DOHH2 (cell line): ENCODE results near the gene ACKR3.

ENCODE experiments used
- H3F3A ChIP-seq: fragments of 200-600 bp; sonication (generic), shearing (Covaris generic); 2 replicates; pipeline ENCODE4 v1.6.0; 2016; ENCODE audit warnings: antibody characterized with exemption, mild to moderate bottlenecking; ENCODE audit not compliant: control insufficient read depth, insufficient read depth
- H3K27ac ChIP-seq: fragments of 200-600 bp; sonication (generic); 2 replicates; pipeline ENCODE4 v1.5.1; 2014; ENCODE audit warnings: low read depth, mild to moderate bottlenecking, low read length, moderate library complexity
- H3K27me3 ChIP-seq: fragments of 200-600 bp; sonication (generic); 2 replicates; pipeline ENCODE4 v1.6.1; 2014; ENCODE audit warnings: mild to moderate bottlenecking, low read length, mixed read lengths; ENCODE audit not compliant: control insufficient read depth
- H3K36me3 ChIP-seq: fragments of 200-600 bp; sonication (generic); 2 replicates; pipeline ENCODE4 v1.6.1; 2014; ENCODE audit warnings: mild to moderate bottlenecking, low read length, moderate library complexity, mixed read lengths; ENCODE audit not compliant: control insufficient read depth
- H3K4me1 ChIP-seq: fragments of 200-600 bp; sonication (generic); 2 replicates; pipeline ENCODE4 v1.6.1; 2014; ENCODE audit warnings: mild to moderate bottlenecking, low read length, mixed read lengths; ENCODE audit not compliant: control insufficient read depth
- H3K4me2 ChIP-seq: fragments of 200-600 bp; sonication (generic); 2 replicates; pipeline ENCODE4 v1.6.0; 2014; ENCODE audit warnings: mild to moderate bottlenecking, low read length, moderate library complexity
- H3K4me3 ChIP-seq: fragments of 200-600 bp; sonication (generic); 2 replicates; pipeline ENCODE4 v1.5.1; 2014; ENCODE audit warnings: mild to moderate bottlenecking, low read length, mixed read lengths
- H3K79me2 ChIP-seq: fragments of 200-600 bp; sonication (generic); 2 replicates; pipeline ENCODE4 v1.6.1; 2014; ENCODE audit warnings: mild to moderate bottlenecking, low read length, mixed read lengths; ENCODE audit not compliant: control insufficient read depth
- H3K9me2 ChIP-seq: fragments of 200-600 bp; sonication (generic); replicated peaks from 2 replicates; pipeline ENCODE4 v1.6.1; 2014; ENCODE audit warnings: mild to moderate bottlenecking, low read length, mixed read lengths; ENCODE audit not compliant: control insufficient read depth
- H3K9me3 ChIP-seq: fragments of 200-600 bp; sonication (generic); 2 replicates; pipeline ENCODE4 v1.6.1; 2014; ENCODE audit warnings: antibody characterized with exemption, low read length, mixed read lengths; ENCODE audit not compliant: control insufficient read depth, insufficient read depth
- H4K20me1 ChIP-seq: fragments of 200-600 bp; sonication (generic); 2 replicates; pipeline ENCODE4 v1.6.0; 2014; ENCODE audit warnings: low read depth, mild to moderate bottlenecking, antibody characterized with exemption, low read length, moderate library complexity; ENCODE audit not compliant: control insufficient read depth, insufficient read depth
- EZH2phosphoT487 ChIP-seq: fragments of 200-600 bp; sonication (generic); IDR thresholded peaks from 2 replicates; pipeline ENCODE4 v1.6.1; 2017; ENCODE audit warnings: borderline replicate concordance, mild to moderate bottlenecking, antibody characterized with exemption, low read length, moderate library complexity, mixed read lengths
- TF ChIP-seq, protein P1 (sequence below): fragments of 200-600 bp; sonication (generic); IDR thresholded peaks from one replicate; pipeline ENCODE4 v1.5.1; 2014; ENCODE audit warnings: antibody characterized with exemption, mild to moderate bottlenecking, low read depth, low read length; ENCODE audit not compliant: poor library complexity, severe bottlenecking

ACKR3 gene

DNA sequence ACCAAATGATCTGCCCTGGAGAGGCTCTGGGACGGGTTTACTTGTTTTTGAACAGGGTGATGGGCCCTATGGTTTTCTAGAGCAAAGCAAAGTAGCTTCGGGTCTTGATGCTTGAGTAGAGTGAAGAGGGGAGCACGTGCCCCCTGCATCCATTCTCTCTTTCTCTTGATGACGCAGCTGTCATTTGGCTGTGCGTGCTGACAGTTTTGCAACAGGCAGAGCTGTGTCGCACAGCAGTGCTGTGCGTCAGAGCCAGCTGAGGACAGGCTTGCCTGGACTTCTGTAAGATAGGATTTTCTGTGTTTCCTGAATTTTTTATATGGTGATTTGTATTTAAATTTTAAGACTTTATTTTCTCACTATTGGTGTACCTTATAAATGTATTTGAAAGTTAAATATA is 11.9 kb downstream of the ACKR3 start:
- TF ChIP-seq, protein P1, sequence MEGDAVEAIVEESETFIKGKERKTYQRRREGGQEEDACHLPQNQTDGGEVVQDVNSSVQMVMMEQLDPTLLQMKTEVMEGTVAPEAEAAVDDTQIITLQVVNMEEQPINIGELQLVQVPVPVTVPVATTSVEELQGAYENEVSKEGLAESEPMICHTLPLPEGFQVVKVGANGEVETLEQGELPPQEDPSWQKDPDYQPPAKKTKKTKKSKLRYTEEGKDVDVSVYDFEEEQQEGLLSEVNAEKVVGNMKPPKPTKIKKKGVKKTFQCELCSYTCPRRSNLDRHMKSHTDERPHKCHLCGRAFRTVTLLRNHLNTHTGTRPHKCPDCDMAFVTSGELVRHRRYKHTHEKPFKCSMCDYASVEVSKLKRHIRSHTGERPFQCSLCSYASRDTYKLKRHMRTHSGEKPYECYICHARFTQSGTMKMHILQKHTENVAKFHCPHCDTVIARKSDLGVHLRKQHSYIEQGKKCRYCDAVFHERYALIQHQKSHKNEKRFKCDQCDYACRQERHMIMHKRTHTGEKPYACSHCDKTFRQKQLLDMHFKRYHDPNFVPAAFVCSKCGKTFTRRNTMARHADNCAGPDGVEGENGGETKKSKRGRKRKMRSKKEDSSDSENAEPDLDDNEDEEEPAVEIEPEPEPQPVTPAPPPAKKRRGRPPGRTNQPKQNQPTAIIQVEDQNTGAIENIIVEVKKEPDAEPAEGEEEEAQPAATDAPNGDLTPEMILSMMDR: no peak
- no peak for TF ChIP-seq EZH2phosphoT487
- H3K9me2 ChIP-seq: no peaks in the 10 kb centered on the region
- no peaks in the 10 kb centered on the region; the same call in 1 of the 2 replicates for H4K20me1 ChIP-seq
- no peaks in the 10 kb centered on the region for H3K9me3 ChIP-seq
- H3K4me3 ChIP-seq: no peak overlapping the region
- H3K4me1 ChIP-seq: no peaks in the 10 kb centered on the region
- H3F3A ChIP-seq: no peaks in the 10 kb centered on the region
- no peak overlapping the region for H3K27ac ChIP-seq
- H3K79me2 ChIP-seq: no peaks in the 10 kb centered on the region
- no peak overlapping the region for H3K4me2 ChIP-seq
- no peaks in the 10 kb centered on the region for H3K36me3 ChIP-seq
- no peaks in the 10 kb centered on the region for H3K27me3 ChIP-seq

DNA sequence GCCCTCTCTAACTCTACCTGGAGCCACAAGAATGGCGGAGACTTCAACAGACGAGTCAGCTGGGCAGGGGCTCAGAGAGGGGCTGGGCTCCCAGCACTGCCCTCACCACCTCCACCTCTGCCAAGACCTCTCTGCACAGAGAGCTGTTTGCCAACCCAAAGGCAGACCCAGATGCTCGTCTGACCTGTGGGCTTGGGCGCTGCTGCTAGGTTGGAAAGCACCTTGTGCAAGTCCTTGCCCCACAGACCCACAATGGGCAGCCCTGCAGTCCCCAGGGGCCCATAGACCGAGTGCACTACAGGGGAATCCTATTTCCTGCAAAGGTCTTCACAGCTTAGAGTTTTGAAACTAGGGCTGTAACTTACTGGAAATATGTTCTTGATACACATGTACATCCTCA is 13.3 kb downstream of the ACKR3 start:
- Histone ChIP-seq H3K79me2 (no peaks in the 10 kb centered on the region), H3K9me2 (no peaks in the 10 kb centered on the region), H4K20me1 (no peaks in the 10 kb centered on the region), H3K27me3 (no peaks in the 10 kb centered on the region), H3F3A (no peaks in the 10 kb centered on the region), H3K27ac (no peak overlapping the region), H3K4me1 (no peaks in the 10 kb centered on the region), H3K36me3 (no peaks in the 10 kb centered on the region), H3K4me2 (no peak overlapping the region), H3K4me3 (no peak overlapping the region), H3K9me3 (no peaks in the 10 kb centered on the region)
- TF ChIP-seq, protein P1: no peak
- TF ChIP-seq EZH2phosphoT487: no peak

DNA sequence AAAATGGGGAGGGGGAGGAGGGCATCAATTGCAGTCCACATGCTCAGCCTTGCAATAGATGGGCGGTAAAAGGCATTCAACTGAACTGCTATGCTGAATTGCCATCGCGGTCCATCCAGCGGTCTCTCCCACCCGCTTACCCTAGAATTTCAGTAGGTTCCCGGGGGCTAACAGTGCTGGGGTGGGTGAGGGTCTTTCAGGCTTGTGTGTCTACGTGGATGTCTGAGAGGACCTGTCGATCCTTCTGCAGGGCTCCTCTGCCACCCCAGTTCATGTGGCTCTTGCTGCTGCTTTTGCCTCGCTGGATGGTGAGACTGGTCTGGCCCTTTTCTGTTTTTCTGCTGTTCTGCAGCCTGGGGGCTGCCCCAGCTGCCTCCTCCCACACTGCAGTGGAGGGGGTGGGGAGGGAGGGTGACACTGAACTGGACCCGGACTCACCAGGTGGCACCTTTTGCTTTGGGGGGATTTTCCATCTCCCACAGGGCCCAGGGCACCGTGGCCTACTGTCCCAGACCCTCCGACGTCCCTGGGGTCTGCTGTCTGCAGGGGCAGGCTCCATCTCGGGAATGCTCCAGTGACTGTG is 14.1 kb downstream of the ACKR3 start:
- Histone ChIP-seq H4K20me1 (no peaks in the 10 kb centered on the region), H3K27me3 (no peaks in the 10 kb centered on the region), H3K4me3 (no peak overlapping the region), H3K36me3 (no peaks in the 10 kb centered on the region), H3K27ac (no peak overlapping the region), H3K9me3 (no peaks in the 10 kb centered on the region), H3K9me2 (no peaks in the 10 kb centered on the region), H3F3A (no peaks in the 10 kb centered on the region), H3K4me2 (no peak overlapping the region), H3K4me1 (no peaks in the 10 kb centered on the region), H3K79me2 (no peaks in the 10 kb centered on the region)
- TF ChIP-seq, protein P1: no peak
- no peak for TF ChIP-seq EZH2phosphoT487
